H1 (cell line): Measurements from ENCODE around the gene SNCAIP. TPM values are rescaled to one million over a fixed set of nuclear protein-coding genes. Genes with fewer than 3 reads are reported as not detected.

Experiments
- HDAC6 ChIP-seq: IDR thresholded peaks from one replicate; pipeline ENCODE4 v1.7.1; 2012; ENCODE audit warnings: low read depth, mild to moderate bottlenecking, inconsistent platforms, low read length, moderate library complexity
- polyA plus RNA-seq, 7 experiments: library from polyadenylated mRNA; depleted of rRNA in 3 of 7; stranded (reverse) in 5 of 7; unstranded in 2 of 7; fragments of >200 nt in 5 of 7; fragments of 200-250 nt in 2 of 7; gene quantifications; 1 replicate in 5 of 7; 2 replicates in 1 of 7; 4 replicates in 1 of 7; pipeline versions ENCODE4 v1.2.1 to v1.2.3, GENCODE V29; 2011 to 2013; ENCODE audit warnings: missing spikeins in 2 of 7, mixed read lengths in 2 of 7
- total RNA-seq: library from RNA; stranded (reverse); fragmentation: NEBNext Ultra II Directional; extraction: Animal tissue kit (Norgen Biotek cat#: 25700); gene quantifications from 2 replicates; pipeline ENCODE4 v1.2.1, GENCODE V29; 2021
- TF ChIP-seq, protein P1 (sequence below): IDR thresholded peaks from 2 replicates; pipeline ENCODE4 v1.6.1; 2012; ENCODE audit warnings: low read length, inconsistent platforms

SNCAIP gene
- total and polyA plus RNA-seq, 2 of the 8 experiments (the other 6 are each of a cell fraction or from before 2014, with no cell fraction given): 3.9 to 9.0 TPM

DNA sequence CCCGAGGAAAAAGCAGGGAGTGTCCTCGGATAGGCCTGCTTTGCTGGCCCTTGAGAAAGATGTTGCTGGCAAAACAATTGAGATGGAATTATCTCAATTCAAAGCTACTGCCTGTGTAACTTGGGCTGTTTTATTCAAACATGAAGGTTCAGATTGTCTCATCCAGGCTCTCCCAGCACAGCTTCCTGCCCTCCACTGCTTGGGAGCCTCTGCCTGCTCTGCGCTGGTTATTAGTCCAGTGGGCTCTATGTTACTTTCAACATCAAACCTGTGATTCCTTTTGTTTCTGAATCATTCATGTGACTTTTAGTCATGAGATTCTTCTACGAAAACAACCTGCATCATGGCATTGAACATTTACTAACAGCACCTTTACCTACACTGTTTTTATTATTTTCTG is 123.2 kb downstream of the SNCAIP start (continued):
- TF ChIP-seq, protein P1, sequence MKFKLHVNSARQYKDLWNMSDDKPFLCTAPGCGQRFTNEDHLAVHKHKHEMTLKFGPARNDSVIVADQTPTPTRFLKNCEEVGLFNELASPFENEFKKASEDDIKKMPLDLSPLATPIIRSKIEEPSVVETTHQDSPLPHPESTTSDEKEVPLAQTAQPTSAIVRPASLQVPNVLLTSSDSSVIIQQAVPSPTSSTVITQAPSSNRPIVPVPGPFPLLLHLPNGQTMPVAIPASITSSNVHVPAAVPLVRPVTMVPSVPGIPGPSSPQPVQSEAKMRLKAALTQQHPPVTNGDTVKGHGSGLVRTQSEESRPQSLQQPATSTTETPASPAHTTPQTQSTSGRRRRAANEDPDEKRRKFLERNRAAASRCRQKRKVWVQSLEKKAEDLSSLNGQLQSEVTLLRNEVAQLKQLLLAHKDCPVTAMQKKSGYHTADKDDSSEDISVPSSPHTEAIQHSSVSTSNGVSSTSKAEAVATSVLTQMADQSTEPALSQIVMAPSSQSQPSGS: no peak
- TF ChIP-seq HDAC6: no peak
